GM03348 (cell line): ENCODE data around the gene KRT79.

Experiments used
- DNase-seq: peaks from one replicate; pipeline ENCODE4 v3.0.0; 2012; ENCODE audit warnings: low spot score

Gene KRT79

DNA sequence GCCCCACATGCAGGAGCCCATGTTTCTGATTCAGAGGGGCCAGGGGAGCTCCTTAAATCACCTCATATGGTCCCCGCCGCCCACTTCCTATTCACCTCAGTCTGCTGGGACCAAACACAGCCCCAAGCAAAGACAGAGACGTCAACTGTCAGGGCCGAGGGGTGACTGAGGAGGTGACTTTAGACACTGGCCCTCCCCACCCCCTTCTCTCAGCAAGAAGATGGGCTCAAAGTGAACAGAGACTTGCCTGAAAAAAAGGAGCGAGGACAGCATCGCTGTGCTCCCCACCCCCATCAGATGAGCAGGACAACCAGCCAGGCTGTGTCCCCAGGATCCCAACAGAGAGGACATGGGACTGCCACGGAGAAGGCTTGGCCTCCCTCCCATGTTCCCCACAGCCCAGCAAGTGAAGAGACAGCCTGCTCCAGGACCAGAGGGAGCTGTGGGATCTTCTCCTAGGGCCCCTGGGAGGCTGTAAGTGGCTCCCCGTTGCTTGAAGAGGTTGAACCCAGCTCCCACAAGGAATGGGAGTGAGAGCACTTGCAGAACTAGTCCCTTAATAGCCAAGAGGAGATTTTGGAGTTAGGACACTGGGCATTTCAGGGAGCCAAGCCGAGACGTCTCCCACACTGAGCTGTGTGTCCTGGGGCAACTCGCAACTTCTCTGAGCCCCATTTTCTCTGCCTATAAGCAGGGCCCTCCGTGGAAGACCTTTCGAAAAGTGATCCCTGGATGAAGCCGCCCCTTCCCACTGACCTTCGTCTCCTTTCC, 1.3 kb upstream of the KRT79 start:
- no peak for DNase-seq

DNA sequence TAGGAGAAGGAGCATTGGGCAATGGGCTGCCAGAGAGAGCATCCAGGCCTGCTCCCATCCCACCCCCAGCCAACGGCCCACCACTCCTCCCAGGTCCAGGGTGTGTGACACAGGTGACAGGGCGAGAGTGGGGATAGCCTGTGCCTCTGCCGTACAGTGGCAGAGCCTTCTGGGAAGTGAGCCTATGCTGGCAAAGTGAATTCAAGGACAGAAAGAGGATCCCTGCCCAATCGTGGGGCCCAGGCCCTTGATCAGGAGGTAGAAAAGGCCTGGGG, 553 bp upstream of the KRT79 start:
- DNase-seq, result no peak

DNA sequence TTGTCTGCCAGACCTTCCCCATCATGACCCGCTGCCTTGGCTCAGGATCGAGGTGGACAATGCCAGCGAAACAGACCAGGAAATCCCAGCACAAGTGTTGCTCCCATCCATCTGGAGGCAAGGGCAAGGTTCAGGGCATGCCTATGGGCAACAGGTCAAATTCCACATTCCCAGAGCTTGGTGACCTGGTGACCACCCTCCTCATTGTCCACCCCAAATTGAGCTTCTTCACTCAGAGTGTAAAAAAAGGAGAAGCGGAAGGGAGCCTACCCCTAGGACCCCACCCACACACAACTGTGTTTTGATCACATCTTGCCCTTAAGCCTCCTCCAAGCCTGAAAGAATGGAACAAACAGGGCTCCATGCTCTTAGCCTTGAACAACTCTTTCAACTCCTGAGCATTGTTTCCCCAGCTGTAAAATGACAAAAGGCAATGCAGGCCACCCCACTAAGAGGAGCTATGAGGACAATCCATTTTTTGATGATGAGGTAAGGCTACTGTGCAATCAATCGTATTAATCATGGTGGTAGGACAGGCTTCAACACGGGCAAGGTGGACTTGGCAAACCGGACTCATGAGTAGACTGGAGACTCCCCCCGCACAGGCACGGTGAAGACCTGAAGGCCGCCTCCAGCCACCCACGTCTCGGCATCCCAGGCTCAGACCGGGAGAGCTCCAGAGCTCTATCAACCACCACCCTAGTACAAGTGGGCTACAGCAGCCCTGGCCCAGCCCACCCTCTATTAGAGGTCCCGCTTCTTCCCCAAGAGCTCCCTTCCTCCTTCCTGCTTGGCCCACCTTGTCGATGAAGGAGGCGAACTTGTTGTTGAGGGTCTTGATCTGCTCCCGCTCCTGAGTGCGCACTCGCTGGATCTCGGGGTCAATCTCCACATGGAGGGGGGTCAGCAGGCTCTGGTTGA, 866 bp downstream of the KRT79 start:
- no peak for DNase-seq

DNA sequence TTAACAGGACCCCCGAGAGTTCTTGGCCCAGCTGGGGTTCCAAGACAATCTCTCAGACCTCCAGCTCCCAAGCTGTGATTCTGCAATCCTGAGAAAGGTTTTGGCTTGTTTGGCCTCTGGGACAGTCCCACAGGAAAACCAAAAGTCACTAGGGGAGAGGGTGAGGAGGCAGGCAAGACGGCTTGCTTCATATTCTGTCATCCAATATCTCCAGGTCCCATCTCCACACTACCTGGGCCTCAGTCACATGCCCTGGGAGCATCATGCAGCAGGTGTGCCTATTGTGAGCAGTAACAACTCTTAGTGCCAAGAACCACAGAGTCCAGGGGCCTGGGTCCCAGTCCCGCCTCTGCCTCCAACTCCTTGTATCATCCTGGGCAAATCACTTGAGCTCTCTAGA, 1.7 kb downstream of the KRT79 start:
- DNase-seq, result no peak

DNA sequence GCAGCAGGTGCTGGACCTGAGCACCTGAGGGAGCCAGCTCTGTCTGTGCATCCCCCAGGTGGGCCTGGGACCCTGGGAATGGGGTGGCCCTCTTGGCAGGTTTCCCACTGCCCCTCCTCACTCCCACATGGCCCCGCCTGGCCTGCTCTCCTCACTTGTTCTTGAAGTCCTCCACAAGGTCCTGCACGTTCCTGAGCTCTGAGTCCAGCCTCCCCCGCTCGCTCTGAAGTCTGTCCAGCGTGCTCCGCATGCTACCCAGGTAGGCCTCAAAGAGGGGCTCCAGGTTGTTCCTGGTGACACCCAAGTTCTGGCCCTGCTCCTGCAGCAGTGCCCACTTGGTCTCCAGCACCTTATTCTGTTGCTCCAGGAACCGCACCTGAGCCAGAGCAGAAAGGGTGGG, 2.9 kb downstream of the KRT79 start:
- DNase-seq, result no peak

DNA sequence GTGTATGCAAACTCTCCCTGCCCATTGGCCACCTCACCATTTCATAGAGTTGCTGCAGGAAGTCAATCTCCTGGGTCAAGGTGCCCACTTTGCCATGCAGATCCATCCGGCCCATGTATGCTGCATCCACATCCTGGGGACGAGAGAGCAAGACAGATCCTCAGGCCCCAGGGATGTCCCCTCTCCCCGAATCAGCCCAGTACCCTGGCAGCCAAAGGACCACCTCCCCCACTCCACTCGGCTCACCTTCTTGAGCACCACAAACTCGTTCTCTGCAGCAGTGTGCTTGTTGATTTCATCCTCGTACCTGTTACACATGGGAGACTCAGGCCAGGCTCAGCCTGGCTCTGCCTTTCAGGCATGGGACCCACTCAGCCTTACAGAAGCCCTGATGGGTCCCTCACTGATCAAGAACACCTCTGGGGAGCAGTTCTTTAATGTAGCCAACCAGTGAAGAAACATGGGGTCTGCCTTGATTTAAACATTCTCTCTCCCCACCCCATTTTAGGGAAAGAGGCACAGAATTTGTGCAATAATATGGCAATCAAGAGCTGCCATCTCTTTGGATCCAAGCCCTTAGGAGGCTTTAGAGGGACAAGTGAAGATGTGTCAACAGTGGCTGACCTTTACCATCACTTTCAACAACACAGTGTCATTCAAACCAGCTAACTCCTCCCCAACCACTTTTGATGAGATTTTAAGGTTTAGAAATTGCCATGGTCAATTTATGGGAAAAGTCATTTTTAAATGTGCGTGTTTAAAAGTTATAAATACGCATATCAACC, 3.9 kb downstream of the KRT79 start:
- no peak for DNase-seq

DNA sequence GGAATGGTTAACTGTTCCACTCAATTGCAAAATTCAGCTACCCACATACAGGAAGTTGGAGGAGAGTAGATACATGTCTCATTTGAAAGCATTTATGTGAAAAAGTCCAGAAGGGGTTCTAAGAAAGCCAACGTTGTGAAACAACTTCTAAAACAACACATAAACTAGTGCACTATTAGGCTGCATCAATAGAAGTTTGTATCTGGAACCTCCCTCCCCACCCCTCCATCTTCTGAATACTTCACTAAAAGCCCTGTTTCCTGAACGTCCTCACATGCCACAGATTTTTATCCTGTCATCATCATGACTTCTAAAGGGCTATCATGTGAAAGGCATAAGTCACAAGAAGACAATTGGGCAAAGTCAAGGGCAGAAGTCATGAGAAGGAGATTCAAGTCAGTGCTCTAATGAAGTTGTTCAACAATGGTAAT, 5.5 kb downstream of the KRT79 start:
- no peak for DNase-seq

DNA sequence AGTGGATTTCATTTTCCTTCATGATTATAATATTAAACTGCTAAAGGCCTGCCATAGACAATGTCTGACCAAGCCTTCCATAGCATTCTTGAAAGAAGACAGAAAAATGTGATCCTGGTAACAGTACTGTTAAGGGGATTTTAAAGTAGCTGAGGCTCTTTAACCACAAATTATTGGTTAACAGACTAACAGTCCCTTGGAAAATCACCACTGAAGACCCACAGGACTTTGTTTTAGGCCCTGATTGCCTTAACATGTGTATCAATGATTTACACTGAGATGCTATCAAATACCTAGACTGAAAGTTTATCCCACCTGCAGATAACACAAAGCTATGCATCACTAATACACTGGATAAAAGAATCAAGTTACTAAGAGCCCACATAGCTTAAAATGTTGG, 6.0 kb downstream of the KRT79 start:
- no peak for DNase-seq

DNA sequence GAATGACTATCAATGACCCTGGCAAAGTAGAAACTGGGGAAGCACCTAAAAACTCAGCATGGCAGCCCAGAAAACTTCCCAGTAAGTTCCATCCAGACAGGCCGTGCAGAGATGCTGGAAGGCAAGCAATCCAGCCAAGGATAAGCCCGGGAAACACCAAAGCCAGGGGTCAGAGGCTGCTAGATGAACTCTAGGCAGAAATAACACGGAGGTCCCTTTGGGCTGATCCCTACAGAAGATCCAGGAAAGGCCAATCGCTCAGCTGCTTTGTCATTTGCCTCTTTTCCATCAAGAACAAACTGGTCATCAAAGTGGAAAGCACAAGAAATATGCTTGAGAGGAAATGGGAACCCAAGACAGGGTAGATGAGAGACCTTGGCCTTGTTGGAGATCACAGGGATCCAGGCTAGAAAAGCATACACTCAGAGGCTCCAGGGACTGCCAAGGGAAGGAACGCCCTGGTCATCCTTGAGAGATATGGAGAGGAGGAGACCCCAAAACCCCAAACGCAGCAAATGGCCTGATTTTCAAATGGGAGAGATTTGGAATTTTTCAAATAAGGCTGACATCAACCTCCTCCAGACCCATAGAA, 6.5 kb downstream of the KRT79 start:
- no peak for DNase-seq

DNA sequence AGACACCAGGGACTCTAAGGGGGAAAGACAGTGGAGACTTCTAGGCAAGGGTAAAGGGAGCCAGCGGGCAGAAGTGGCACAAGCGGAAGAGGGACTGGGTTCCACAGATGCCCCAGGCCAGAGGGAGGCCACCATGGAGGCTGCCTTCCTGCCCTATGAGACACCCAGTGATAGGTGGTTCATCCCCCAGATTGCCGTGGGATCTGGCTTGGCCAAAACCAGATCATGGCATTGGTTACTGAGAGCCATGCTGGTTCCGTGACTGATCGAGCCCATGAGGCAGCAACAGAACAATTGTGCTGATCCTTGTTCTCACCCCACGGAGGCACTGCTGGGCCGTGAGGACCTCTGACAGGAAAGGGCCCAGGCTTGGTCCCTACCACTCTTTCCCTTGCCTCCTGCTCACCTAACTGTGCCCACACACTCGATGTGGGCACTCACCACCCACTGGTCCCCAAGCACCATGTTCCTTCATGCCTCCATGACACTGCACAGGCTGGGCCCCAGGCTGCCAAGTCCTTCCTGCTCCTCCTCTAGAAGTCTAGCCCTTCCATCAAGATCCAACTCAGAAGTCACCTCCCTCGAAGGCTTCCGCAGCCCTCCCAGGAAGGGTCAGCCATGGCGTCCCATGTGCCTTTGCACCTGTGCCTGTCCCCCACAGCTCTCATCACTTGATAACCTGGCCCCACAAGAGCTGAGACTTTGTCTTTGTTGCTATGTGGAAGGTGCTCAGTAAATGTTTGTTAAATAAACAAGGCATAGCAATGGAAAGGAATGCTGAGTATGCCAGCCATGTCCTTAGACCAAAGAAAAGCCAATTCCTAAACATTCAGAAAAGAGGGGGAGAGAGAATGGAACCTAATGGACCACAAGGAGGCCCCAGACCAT, 7.3 kb downstream of the KRT79 start:
- no peak for DNase-seq

DNA sequence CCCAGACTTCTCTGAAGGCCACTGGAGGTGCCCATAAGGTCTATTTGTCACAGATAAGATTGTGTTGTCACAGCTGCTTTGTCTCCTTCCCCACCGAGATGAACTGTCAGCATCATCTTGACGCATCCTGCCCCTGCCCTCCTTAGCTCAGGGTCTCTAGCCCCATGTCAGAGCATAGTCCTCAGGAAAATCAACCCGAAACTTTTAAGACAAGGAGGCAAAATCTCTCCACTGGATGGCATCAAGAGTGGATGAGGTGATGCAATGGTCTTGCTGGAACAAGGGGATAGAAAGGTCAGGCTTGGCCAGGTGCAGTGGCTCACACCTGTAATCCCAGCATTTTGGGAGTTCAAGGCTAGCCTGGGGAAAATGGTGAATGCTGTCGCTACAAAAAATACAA, 8.2 kb downstream of the KRT79 start:
- no peak for DNase-seq

DNA sequence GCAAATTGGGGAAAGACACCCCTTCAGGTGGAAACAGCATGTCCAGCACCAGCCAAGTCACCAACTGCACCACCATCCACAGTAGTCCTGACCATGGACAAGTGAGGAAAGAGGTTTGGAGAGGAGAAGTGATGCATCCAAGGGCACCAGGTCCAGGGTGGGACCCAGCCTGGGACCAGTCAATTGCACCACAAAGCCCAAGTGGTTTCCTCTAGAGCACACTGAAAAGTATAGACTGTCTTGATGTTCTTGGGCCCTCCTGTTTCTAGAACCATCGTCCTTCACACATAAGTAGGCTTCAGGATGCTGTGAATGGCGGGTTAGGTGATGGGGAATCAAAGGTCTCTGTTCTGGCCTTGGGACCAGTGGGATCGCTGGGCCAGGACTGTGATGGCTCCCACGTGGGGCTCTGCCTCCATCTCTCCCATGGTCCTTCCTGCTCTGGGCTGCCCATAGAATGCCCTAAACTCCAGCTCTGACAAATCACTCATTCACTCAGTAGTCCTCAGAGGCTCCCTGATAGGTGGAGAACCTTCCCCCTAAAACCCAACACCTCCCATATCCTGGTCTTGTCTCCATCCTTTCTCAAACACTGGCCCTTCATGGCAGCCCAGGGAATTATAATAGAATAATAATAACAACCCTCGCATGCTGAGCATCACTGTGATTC, 9.2 kb downstream of the KRT79 start:
- DNase-seq, result no peak

DNA sequence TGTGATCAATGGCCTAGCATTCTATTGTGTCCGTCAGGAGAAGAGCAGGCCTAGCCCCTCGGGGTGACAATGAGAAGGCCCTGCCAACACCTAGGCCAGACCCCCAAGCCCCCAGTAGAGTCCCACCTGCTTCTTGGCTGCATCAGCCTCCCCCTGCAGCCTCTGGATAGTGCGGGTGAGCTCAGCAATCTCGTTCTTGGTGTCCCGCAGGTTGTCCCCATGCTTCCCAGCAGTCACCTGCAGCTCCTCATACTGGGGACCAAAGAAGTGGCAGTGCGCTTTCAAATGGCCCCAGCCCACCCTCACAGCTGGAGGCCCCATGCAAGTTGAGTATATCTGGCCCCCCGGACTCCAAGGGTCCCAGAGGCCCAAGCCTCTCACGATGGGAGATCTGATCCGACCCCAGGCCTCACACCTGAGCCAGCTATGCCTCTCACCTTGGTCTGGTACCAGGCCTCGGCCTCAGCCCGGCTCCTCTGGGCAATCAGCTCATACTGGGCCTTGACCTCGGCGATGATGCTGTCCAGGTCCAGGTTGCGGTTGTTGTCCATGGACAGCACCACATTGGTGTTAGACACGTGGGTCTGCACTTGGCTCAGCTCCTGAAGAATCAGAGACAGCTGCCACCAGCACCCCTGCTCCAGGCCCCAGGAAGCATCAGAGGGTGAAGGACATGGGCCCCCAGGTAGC, 10.2 kb downstream of the KRT79 start:
- DNase-seq, result no peak

DNA sequence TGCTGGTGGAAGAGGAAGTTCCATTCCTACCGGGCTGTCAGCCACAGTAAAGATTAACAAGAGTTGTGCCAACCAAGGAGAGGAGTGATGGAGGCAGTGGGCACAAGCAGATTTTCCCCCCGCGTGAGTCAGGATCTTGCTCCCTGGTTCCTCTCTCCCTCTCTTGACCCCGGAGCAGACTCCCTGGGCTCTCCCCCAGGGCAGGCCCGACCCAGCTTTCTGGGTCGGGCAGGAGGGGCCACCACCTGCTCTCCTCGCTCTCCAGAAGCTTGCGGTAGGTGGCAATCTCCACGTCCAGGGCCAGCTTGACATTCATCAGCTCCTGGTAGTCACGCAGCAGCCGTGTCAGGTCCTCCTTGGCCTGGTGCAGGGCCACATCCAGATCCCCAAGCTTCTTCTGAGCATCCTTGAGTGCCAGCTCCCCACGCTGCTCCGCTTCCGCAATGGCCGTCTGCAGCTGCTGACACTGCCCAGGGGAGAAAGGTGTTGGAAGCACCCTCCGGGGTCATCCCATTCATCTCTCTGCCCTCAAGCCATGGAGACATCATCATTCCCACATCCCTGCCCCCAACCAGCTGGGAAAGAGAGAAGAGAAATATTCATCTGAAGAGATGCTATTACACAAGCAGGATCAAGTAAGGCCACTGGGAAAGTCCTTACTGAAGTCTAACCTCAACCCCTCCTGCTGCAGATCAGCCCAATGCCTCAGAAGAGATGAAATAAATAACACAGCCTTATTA, 11.2 kb downstream of the KRT79 start:
- DNase-seq, result no peak

DNA sequence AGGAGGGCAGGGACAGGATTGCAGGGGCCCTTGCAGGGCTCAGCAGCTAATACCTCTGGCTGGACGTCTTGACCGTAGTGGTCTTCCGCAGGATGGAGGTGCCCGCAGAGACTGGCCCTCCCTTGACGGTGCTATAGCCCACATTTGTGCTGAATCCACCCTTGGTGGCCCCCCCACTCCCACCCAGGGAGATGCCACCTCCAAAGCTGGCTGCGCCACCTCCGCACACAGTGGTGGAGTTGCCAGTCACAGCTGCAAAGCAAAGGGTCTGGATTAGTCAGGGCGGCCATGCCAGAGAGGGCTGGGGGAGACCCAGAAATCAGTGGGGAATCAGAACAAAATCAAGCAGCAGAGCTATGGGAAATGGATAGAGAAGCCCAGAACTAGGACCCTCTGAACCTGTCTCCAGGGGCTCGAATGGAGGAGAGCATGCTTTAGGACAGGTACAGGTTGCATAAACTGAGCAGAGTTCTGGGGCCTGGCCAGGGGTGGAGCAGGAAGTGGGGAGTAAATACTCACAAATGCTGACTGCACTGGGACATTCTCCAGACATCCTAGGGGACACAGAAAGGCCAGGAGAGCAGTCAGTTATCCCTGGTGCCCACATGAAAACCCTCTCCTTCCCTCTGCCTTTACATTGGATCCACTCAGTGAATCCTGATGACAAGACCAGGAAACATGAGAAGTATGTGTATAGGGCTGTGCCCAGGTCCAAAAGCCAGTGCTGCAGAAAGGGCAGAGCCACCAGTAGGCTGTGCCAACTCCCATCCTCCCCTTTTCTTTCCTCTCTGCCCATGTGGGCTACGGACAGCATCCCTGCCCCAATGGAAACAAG, 12.1 kb downstream of the KRT79 start:
- DNase-seq, result peak; percentile 35

DNA sequence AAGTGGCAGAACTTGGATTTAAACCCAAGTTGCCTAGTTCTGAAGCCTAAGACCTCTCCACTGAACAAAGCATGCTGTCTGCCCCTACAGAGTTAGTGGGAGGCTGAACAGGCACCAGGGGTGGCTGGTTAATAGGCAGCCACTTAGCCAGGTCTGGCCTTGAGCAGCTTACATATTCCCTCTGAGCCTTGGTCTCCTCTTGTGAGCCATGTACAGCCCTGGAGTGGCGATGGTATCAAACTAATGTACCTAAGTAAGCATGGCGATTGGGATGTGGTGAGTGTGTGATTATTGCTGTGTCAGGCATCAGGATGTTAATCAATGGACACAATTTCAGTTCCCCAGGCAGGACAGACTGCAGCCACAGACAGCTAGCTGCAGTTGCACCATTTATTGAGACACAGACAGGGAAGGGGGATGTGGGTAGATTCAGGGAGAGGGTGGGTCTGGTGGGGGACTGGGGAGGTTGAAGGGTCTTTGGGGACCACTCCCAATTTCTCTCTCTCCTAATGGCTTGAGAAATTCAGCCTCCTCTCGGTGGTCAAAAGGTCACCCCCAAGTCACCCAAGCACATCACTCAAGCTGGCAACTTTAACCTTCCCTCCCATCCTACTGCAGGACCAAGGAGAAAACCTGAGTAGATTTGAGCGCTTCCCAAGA, 12.9 kb downstream of the KRT79 start:
- no peak for DNase-seq

DNA sequence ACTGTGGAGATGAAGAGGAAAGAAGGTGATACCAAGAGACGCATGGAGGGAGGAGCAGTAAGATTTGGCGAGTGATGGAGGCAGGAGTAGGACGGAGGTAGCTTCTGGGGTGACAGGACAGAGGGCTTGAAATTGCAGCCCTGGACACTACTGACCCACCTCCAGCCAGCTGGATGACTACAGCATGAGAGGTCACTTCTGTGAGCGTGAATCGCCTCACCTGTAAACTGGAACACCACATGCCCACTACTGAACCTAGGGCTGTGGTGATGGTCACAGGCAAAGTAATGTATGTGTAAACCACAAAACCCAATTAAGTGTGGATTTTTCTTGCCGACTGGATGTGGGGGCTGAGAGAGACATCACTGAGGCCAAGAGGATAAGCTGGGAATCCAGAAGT, 13.6 kb downstream of the KRT79 start:
- no peak for DNase-seq
